Skeletal muscle tissue (tissue), 4 donors: ENCODE results near the gene AADAC. TPM values are rescaled to one million over a fixed set of nuclear protein-coding genes. Genes with fewer than 3 reads are reported as not detected.
"Not testable (repeated sequence)": the region's sequence is repeated elsewhere in the genome, so short reads cannot be mapped to it uniquely, and the experiment has no call there.

Source experiments
- H3K27ac ChIP-seq: one replicate; pipeline ENCODE4 v1.7.0; 2013; ENCODE audit warnings: mild to moderate bottlenecking, low read depth, low read length, inconsistent platforms
- H3K27me3 ChIP-seq, 3 donors: one replicate each; pipeline ENCODE4 v1.7.0; 2013; ENCODE audit warnings: low read length in 3 of 3; ENCODE audit not compliant: control insufficient read depth in 3 of 3, insufficient read depth in 3 of 3
- H3K36me3 ChIP-seq, 3 donors: one replicate each; pipeline ENCODE4 v1.7.0; 2013; ENCODE audit warnings: low read length in 3 of 3; ENCODE audit not compliant: control insufficient read depth in 3 of 3, insufficient read depth in 3 of 3
- H3K4me1 ChIP-seq, 3 donors: one replicate each; pipeline ENCODE4 v1.7.0; 2013; ENCODE audit warnings: low read length in 3 of 3, mild to moderate bottlenecking in 3 of 3; ENCODE audit not compliant: control insufficient read depth in 3 of 3, insufficient read depth in 3 of 3
- H3K4me3 ChIP-seq, 3 donors: one replicate each; pipeline ENCODE4 v1.7.0; 2013; ENCODE audit warnings: low read length in 3 of 3
- H3K9ac ChIP-seq, 3 donors: one replicate each; pipeline ENCODE4 v1.7.0; 2013; ENCODE audit warnings: low read length in 3 of 3, mild to moderate bottlenecking in 3 of 3, moderate library complexity in 2 of 3, low read depth in 1 of 3
- H3K9me3 ChIP-seq, 3 donors: one replicate each; pipeline ENCODE4 v1.7.0; 2013; ENCODE audit warnings: low read length in 3 of 3; ENCODE audit not compliant: control insufficient read depth in 3 of 3
- total RNA-seq: library from RNA; depleted of rRNA; stranded (reverse); fragments of >200 nt; gene quantifications from one replicate; pipeline ENCODE4 v1.2.3, GENCODE V29; 2014
- donor health status: Osteomylitis.

Gene AADAC
- total RNA-seq, 1 donor from 2014 or later = 1.6 TPM

GRCh38 chr3:151795276-151795675 is 18.6 kb upstream of the AADAC start:
- Histone ChIP-seq H3K4me1 (no peaks in the 10 kb centered on the region), H3K4me3 (no peak overlapping the region)

GRCh38 chr3:151796105-151796680 is 17.7 kb upstream of the AADAC start:
- Histone ChIP-seq H3K4me1 (no peaks in the 10 kb centered on the region), H3K27me3 (no peaks in the 10 kb centered on the region), H3K4me3 (no peak overlapping the region), H3K9ac (no peak overlapping the region), H3K27ac (no peak overlapping the region), H3K9me3 (no peaks in the 10 kb centered on the region), H3K36me3 (no peaks in the 10 kb centered on the region)

More at GRCh38 chr3:151795276-151795675, 18.6 kb upstream of the AADAC start:
- Histone ChIP-seq H3K27ac (no peak overlapping the region), H3K9ac (no peak overlapping the region), H3K36me3 (no peaks in the 10 kb centered on the region), H3K9me3 (no peaks in the 10 kb centered on the region), H3K27me3 (no peaks in the 10 kb centered on the region)

GRCh38 chr3:151798466-151798865 is 15.4 kb upstream of the AADAC start:
- Histone ChIP-seq H3K4me1 (no peaks in the 10 kb centered on the region), H3K9me3 (no peaks in the 10 kb centered on the region), H3K36me3 (no peaks in the 10 kb centered on the region), H3K27me3 (no peaks in the 10 kb centered on the region), H3K4me3 (no peak overlapping the region), H3K9ac (no peak overlapping the region), H3K27ac (no peak overlapping the region)

GRCh38 chr3:151800431-151800830 is 13.5 kb upstream of the AADAC start:
- Histone ChIP-seq H3K27ac (no peak overlapping the region), H3K4me1 (no peaks in the 10 kb centered on the region), H3K9ac (no peak overlapping the region), H3K9me3 (no peaks in the 10 kb centered on the region), H3K4me3 (no peak overlapping the region), H3K36me3 (no peaks in the 10 kb centered on the region), H3K27me3 (no peaks in the 10 kb centered on the region)

GRCh38 chr3:151804267-151804666 is 9.6 kb upstream of the AADAC start:
- Histone ChIP-seq H3K36me3 (no peaks in the 10 kb centered on the region), H3K4me1 (no peaks in the 10 kb centered on the region), H3K9ac (no peak overlapping the region), H3K27me3 (no peaks in the 10 kb centered on the region), H3K27ac (no peak overlapping the region), H3K9me3 (peaks cover 0 to 5% (median 0%) of the 10 kb centered on the region in 3 donors), H3K4me3 (no peak overlapping the region)

GRCh38 chr3:151806838-151807237 is 7.1 kb upstream of the AADAC start:
- Histone ChIP-seq H3K9me3 (peaks cover 0 to 5% (median 0%) of the 10 kb centered on the region in 3 donors), H3K4me1 (no peaks in the 10 kb centered on the region), H3K4me3 (no peak overlapping the region), H3K27ac (no peak overlapping the region), H3K27me3 (no peaks in the 10 kb centered on the region), H3K9ac (no peak overlapping the region), H3K36me3 (no peaks in the 10 kb centered on the region)

- not testable (repeated sequence) for H3K27me3 ChIP-seq, H3K4me3 ChIP-seq, H3K9me3 ChIP-seq, H3K9ac ChIP-seq, H3K36me3 ChIP-seq, H3K4me1 ChIP-seq, H3K27ac ChIP-seq
Observed at GRCh38 chr3:151808926-151809325, 5.0 kb upstream of the AADAC start.

GRCh38 chr3:151811474-151811873 is 2.4 kb upstream of the AADAC start:
- Histone ChIP-seq H3K4me3 (no peak overlapping the region), H3K27me3 (no peaks in the 10 kb centered on the region), H3K36me3 (no peaks in the 10 kb centered on the region), H3K27ac (no peak overlapping the region), H3K9ac (no peak overlapping the region), H3K9me3 (peaks cover 0 to 5% (median 0%) of the 10 kb centered on the region in 3 donors), H3K4me1 (no peaks in the 10 kb centered on the region)

- Histone ChIP-seq H3K4me3 (no peak overlapping the region), H3K9me3 (no peaks in the 10 kb centered on the region), H3K27ac (no peak overlapping the region), H3K27me3 (no peaks in the 10 kb centered on the region), H3K9ac (no peak overlapping the region), H3K36me3 (no peaks in the 10 kb centered on the region), H3K4me1 (no peaks in the 10 kb centered on the region)
Observed at GRCh38 chr3:151814588-151814987, 672 bp downstream of the AADAC start.

- Histone ChIP-seq H3K9ac (no peak overlapping the region), H3K27me3 (no peaks in the 10 kb centered on the region), H3K4me3 (no peak overlapping the region), H3K9me3 (no peaks in the 10 kb centered on the region), H3K36me3 (no peaks in the 10 kb centered on the region), H3K4me1 (no peaks in the 10 kb centered on the region), H3K27ac (no peak overlapping the region)
Observed at GRCh38 chr3:151816091-151816604, 2.2 kb downstream of the AADAC start.
